CD8-positive, alpha-beta memory T cell (primary cell): ENCODE data around the gene ORM2. TPM values are rescaled to one million over a fixed set of nuclear protein-coding genes. Genes with fewer than 3 reads are reported as not detected.

Experiments
- CTCF ChIA-PET: fragments of 350-600 bp; sonication (Branson Sonifier 250); formaldehyde crosslinking; loops from one replicate; lab custom pipeline; 2021; ENCODE audit warnings: antibody characterized with exemption; lab: Charles Lee
- POLR2A ChIA-PET: fragments of 350-600 bp; sonication (Branson Sonifier 250); formaldehyde crosslinking; loops from one replicate; lab custom pipeline; 2021; ENCODE audit warnings: antibody characterized with exemption; lab: Charles Lee
- DNase-seq, 5 donors: peaks; one replicate each; pipeline versions ENCODE4 v3.0.0 to v3.0.0-alpha.2; 2020 to 2022; ENCODE audit warnings: mixed read lengths in 1 of 5
- H3K27ac ChIP-seq: one replicate; pipeline ENCODE4 v1.7.0; 2013; ENCODE audit warnings: low read depth, mild to moderate bottlenecking, low read length, moderate library complexity
- H3K27me3 ChIP-seq: 2 replicates; pipeline ENCODE4 v1.7.0; 2013; ENCODE audit warnings: low read length, mild to moderate bottlenecking; ENCODE audit not compliant: insufficient read depth, poor library complexity, severe bottlenecking
- H3K36me3 ChIP-seq: 2 replicates; pipeline ENCODE4 v1.7.0; 2013; ENCODE audit warnings: mild to moderate bottlenecking, low read length, moderate library complexity; ENCODE audit not compliant: insufficient read depth
- H3K4me1 ChIP-seq: 2 replicates; pipeline ENCODE4 v1.7.0; 2013; ENCODE audit warnings: mild to moderate bottlenecking, low read length, moderate library complexity; ENCODE audit not compliant: insufficient read depth
- H3K4me3 ChIP-seq: 2 replicates; pipeline ENCODE4 v1.7.0; 2013; ENCODE audit warnings: mild to moderate bottlenecking, low read length
- H3K9me3 ChIP-seq: 2 replicates; pipeline ENCODE4 v1.7.0; 2013; ENCODE audit warnings: mild to moderate bottlenecking, low read length
- H3K27ac Mint-ChIP-seq, 8 donors: one replicate each; pipeline ENCODE4 v1.8.0; 2020 to 2021; ENCODE audit warnings: mixed read lengths in 8 of 8, mild to moderate bottlenecking in 6 of 8, inconsistent platforms in 3 of 8, moderate library complexity in 3 of 8
- H3K27me3 Mint-ChIP-seq, 2 donors: one replicate each; pipeline ENCODE4 v1.8.0; 2020 to 2021; ENCODE audit warnings: mixed read lengths in 2 of 2, mild to moderate bottlenecking in 1 of 2, moderate library complexity in 1 of 2
- H3K36me3 Mint-ChIP-seq, 3 donors: one replicate each; pipeline ENCODE4 v1.8.0; 2020 to 2021; ENCODE audit warnings: mixed read lengths in 3 of 3, inconsistent platforms in 1 of 3, mild to moderate bottlenecking in 1 of 3
- H3K4me1 Mint-ChIP-seq, 3 donors: one replicate each; pipeline ENCODE4 v1.8.0; 2020 to 2021; ENCODE audit warnings: mixed read lengths in 3 of 3, inconsistent platforms in 1 of 3, mild to moderate bottlenecking in 1 of 3
- H3K4me3 Mint-ChIP-seq, 7 donors: one replicate each; pipeline ENCODE4 v1.8.0; 2020 to 2021; ENCODE audit warnings: mixed read lengths in 7 of 7, mild to moderate bottlenecking in 6 of 7, moderate library complexity in 4 of 7, inconsistent platforms in 2 of 7
- H3K9me3 Mint-ChIP-seq, 5 donors: one replicate each; pipeline ENCODE4 v1.8.0; 2020 to 2022; ENCODE audit warnings: mixed read lengths in 5 of 5, mild to moderate bottlenecking in 3 of 5, moderate library complexity in 2 of 5, inconsistent platforms in 1 of 5
- polyA plus RNA-seq: library from polyadenylated mRNA; unstranded; fragments of 300-500 nt; fragmentation: Illumina TruSeq; gene quantifications from one replicate; pipeline ENCODE4 v1.2.3, GENCODE V29; 2021
- total RNA-seq, 2 experiments: library from RNA; stranded (reverse); gene quantifications; one replicate each; pipeline ENCODE4 v1.2.3, GENCODE V29; 2021

The ORM2 gene
- total and polyA plus RNA-seq, 3 experiments from 2014 or later: not detected

DNA sequence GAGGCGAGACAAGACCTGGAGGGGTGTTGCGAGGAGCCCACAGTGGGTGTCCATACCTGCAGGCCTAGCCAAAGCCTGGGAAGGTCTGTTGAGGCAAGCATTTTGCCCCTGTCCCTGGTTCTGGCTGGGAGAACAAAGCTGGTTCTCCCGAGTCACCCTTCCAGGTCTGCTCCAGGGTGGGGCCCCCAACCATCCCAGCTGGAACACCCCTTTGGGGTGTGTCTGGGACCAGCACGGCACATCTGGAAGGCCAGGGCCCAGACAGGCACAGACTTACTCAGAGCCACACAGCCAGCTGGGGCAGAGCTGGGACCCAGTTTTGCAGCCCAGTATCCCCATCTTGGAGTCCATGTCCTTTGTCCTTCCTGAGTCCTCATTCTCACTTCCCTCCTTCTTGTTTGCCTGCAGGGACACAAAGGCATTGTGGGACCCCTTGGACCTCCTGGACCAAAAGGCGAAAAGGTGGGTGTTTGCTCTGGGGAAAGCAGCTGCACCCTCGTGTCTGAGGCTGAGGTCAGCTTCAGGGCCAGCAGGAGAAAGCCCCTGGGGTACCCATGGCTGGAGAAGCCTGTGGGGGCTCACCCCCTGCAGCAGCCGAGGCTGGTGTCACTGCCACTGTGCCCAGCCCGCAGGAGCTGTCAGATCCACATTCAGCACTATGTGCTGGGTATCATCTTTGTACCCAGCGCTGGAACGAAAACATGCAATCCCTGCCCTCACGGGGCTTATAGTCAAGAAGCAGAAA, 45.2 kb upstream of the ORM2 start:
- H3K9me3 ChIP-seq: no peaks in the 10 kb centered on the region
- H3K36me3 Mint-ChIP-seq: peaks cover 0 to 4% (median 0%) of the 10 kb centered on the region in 3 donors
- no peaks in the 10 kb centered on the region for H3K27me3 ChIP-seq
- DNase-seq: peak in 1 of 5 donors; percentile 40
- no peak overlapping the region for H3K27ac ChIP-seq
- no peaks in the 10 kb centered on the region for H3K4me1 ChIP-seq
- peaks cover 0 to 3% (median 0%) of the 10 kb centered on the region in 3 donors for H3K4me1 Mint-ChIP-seq
- H3K4me3 Mint-ChIP-seq: no peak overlapping the region
- ChIA-PET CTCF (no interaction called here), POLR2A (no interaction called here)
- H3K9me3 Mint-ChIP-seq: no peaks in the 10 kb centered on the region
- H3K4me3 ChIP-seq: no peak overlapping the region
- peaks cover 0 to 6% of the 10 kb centered on the region in 2 donors for H3K27me3 Mint-ChIP-seq
- H3K27ac Mint-ChIP-seq: no peak overlapping the region
- no peaks in the 10 kb centered on the region for H3K36me3 ChIP-seq

DNA sequence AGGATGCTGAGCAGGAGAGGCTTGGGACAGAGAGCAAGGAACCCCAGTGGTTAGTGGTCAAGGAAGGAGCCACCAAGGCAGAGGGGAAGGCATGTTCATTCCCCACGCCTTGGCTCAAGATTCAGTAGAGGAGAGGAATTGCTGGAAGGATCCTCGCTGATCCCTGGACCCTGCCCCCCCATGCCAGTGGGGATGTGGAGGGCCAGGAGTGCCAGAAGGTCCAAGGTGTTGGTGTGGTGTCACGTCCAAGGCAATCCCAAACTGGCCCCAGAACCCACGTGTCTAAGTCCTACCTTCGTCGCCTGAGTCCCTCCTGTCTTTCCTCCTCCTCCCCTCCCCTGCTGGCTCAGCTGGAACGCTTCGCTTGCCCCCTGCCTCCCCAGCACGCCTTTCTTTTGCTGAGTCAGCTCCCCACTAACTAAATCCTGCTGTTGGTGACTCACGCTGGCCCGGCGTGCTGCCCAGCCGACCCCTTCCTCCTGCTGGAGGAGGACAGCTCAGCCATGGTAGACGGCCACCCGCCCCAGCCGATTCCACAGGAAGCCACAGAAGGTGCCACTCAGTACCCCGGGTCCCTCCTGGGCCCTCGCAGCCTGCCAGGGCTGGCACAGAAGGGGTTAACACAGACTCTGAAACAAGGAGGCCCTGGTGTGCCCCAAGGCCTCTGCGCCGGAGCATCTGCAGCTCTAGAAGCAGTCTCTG, 44.4 kb upstream of the ORM2 start:
- Mint-ChIP-seq H3K9me3 (no peaks in the 10 kb centered on the region), H3K27ac (no peak overlapping the region), H3K27me3 (peaks cover 0 to 6% of the 10 kb centered on the region in 2 donors), H3K4me3 (no peak overlapping the region), H3K36me3 (peaks cover 0 to 4% (median 0%) of the 10 kb centered on the region in 3 donors), H3K4me1 (peaks cover 0 to 3% (median 0%) of the 10 kb centered on the region in 3 donors)
- ChIA-PET POLR2A (no interaction called here), CTCF (interaction anchor here (1.7 kb wide), 1 partner anchor 131 kb away, joined by 4 read pairs; no protein-coding TSS in a partner anchor)
- no peak overlapping the region for H3K27ac ChIP-seq
- no peaks in the 10 kb centered on the region for H3K9me3 ChIP-seq
- no peaks in the 10 kb centered on the region for H3K27me3 ChIP-seq
- no peaks in the 10 kb centered on the region for H3K4me1 ChIP-seq
- DNase-seq: peak in 1 of 5 donors; percentile 37
- H3K4me3 ChIP-seq: no peak overlapping the region
- H3K36me3 ChIP-seq: no peaks in the 10 kb centered on the region

DNA sequence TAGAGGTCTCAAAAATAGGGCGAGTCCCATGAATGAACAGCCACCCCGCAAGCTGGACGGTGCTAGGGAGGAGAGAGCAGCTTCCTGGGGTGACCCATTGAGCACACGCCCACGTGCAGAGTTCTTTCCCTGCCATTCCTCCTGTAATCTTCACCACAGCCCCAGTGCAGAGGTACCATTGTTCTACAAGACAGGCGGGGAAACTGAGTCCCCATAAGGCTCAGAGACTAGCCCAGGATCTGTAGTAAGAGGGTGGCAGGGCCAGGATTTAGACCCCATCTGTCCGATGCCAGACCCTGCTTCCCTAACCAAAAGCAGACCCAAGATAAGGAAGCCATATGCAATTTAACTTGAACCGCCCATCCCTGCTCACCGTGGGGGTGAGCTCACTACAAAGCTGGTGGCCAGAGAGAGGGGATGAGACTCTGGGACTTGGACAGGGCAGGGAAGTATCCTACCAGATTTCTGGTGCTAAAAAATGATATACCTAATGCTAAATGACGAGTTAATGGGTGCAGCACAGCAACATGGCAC, 43.5 kb upstream of the ORM2 start:
- no peak overlapping the region for H3K4me3 ChIP-seq
- CTCF ChIA-PET: interaction anchor here (1.7 kb wide), 1 partner anchor 132 kb away, joined by 4 read pairs; no protein-coding TSS in a partner anchor
- H3K4me1 ChIP-seq: no peaks in the 10 kb centered on the region
- no peak overlapping the region for H3K27ac ChIP-seq
- Mint-ChIP-seq H3K36me3 (peaks cover 0 to 1% (median 0%) of the 10 kb centered on the region in 3 donors), H3K27me3 (peaks cover 0 to 11% of the 10 kb centered on the region in 2 donors), H3K9me3 (no peaks in the 10 kb centered on the region), H3K4me3 (no peak overlapping the region), H3K4me1 (peaks cover 0 to 6% (median 0%) of the 10 kb centered on the region in 3 donors), H3K27ac (no peak overlapping the region)
- POLR2A ChIA-PET: no interaction called here
- no peaks in the 10 kb centered on the region for H3K27me3 ChIP-seq
- H3K36me3 ChIP-seq: no peaks in the 10 kb centered on the region
- DNase-seq: peak in 1 of 5 donors; percentile 3
- no peaks in the 10 kb centered on the region for H3K9me3 ChIP-seq

DNA sequence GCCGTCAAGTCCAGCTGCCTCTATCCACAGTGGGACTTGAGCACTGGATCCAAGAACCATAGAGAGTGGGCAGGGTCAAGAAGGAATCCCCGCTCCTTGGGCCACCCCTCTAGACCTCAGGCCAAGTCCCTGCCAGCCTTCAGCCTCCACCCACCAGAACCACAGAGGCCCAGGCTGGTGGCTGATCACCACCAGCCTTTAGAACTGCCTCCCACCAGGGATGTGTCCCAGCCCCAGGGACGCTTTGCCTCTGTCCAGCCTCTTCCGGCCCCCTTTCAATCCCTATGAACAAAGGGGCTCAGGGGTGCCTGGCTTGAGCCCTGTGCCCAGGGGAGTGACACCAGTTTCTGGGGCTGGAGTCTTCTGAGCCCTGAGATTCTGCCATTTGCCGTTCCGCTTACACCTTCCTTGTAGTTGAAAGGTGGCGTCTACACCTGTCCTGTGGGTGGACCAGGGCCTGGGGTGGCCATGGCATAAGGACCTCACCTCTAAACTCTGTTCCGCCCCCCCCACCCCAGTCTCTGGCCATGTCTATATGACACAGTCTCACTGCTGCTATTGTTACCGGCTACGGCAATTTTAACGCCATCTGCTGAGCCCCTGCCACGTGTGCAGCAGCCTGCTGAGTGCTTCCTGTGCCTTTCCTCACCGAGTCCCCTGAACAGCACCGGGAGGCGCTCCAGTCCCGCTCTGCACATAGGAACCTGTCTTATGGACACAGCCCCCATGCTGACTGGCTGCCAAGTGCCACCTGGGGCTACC, 42.5 kb upstream of the ORM2 start:
- no peaks in the 10 kb centered on the region for H3K4me1 ChIP-seq
- DNase-seq: peak in 1 of 5 donors; percentile 35
- Mint-ChIP-seq H3K4me3 (no peak overlapping the region), H3K27ac (peak overlapping the region in 1 of 8 donors; percentile 50), H3K9me3 (no peaks in the 10 kb centered on the region), H3K27me3 (peaks cover 0 to 11% of the 10 kb centered on the region in 2 donors), H3K36me3 (no peaks in the 10 kb centered on the region), H3K4me1 (peaks cover 0 to 6% (median 0%) of the 10 kb centered on the region in 3 donors)
- H3K4me3 ChIP-seq: no peak overlapping the region
- H3K36me3 ChIP-seq: no peaks in the 10 kb centered on the region
- H3K27ac ChIP-seq: no peak overlapping the region
- POLR2A ChIA-PET: no interaction called here
- peaks cover 4% of the 10 kb centered on the region for H3K27me3 ChIP-seq
- CTCF ChIA-PET: interaction anchor here (1.7 to 2.3 kb wide), 2 partner anchors 133 to 205 kb away, joined by 4 to 7 read pairs; no protein-coding TSS in a partner anchor
- H3K9me3 ChIP-seq: no peaks in the 10 kb centered on the region

DNA sequence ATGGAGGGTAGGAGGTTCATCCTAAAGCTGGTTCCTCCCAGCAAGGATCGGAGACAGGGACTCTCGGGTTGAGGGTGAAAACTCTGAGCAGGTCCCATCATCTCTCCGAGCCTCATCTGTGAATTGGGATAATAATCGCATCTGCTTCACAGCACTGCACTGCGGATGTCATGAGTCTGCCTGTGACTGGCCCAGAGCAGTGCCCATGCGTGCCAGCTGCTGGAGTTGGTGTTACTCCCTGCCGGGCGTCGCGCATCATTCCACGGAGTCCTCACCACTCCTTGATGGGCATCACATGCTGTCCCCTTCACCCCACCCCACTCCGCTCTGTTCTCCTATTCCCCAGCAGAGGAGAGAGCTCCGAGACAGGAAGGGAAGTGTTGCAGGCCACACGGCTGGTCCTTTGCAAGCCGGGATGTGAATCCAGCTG, 41.9 kb upstream of the ORM2 start:
- H3K9me3 ChIP-seq: no peaks in the 10 kb centered on the region
- Mint-ChIP-seq H3K9me3 (no peaks in the 10 kb centered on the region), H3K4me1 (peaks cover 0 to 6% (median 0%) of the 10 kb centered on the region in 3 donors), H3K36me3 (no peaks in the 10 kb centered on the region), H3K27ac (peak overlapping the region in 1 of 8 donors; percentile 68), H3K27me3 (peaks cover 2 to 11% of the 10 kb centered on the region in 2 donors), H3K4me3 (no peak overlapping the region)
- ChIA-PET CTCF (interaction anchor here (2.3 kb wide), 1 partner anchor 205 kb away, joined by 7 read pairs; no protein-coding TSS in a partner anchor), POLR2A (no interaction called here)
- no peak overlapping the region for H3K27ac ChIP-seq
- peak in 1 of 5 donors; percentile 41 for DNase-seq
- no peaks in the 10 kb centered on the region for H3K4me1 ChIP-seq
- H3K36me3 ChIP-seq: no peaks in the 10 kb centered on the region
- peaks cover 4% of the 10 kb centered on the region for H3K27me3 ChIP-seq
- no peak overlapping the region for H3K4me3 ChIP-seq

DNA sequence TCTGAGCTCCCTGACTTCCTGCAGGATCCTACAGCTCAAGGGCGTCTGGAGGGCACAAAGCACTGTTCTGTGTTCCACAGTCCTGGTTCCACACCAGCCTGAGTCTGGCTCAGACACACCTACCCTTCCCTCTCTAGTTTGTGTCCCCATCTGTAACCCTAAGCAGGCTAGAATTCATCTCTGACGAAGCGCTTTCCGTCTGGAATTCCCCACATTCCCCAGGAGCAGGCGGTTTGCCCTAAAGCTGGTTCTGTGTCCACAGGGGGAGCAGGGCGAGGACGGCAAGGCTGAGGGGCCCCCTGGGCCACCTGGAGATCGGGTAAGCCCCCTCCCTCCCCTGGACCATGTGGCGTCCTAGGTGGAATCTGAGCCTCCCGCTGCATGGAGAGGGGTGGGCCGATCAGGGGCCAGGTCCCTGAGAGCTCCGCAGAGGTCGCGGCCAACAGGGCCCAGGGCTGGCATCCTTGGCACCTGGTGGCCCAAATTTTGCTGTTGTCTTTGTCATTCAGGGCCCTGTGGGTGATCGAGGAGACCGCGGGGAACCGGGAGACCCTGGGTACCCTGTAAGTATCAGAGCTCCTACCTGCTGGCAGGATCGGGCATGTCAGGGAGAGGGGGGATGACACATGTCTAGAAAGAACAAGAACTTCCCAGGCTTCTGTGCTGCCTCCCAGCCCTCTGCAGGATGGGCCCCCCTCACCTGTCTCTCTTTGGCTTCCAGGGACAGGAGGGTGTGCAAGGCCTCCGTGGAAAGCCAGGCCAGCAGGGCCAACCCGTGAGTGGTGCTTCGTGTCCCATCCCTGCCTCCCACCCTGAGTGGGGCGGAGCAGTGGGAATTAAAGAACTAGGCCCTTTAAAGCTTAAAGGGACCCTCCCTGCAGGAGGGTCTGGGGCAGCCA, 41.2 kb upstream of the ORM2 start:
- Mint-ChIP-seq H3K27ac (peak overlapping the region in 1 of 8 donors; percentile 68), H3K36me3 (no peaks in the 10 kb centered on the region), H3K4me1 (peaks cover 0 to 3% (median 0%) of the 10 kb centered on the region in 3 donors), H3K27me3 (peaks cover 2 to 8% of the 10 kb centered on the region in 2 donors), H3K9me3 (no peaks in the 10 kb centered on the region), H3K4me3 (no peak overlapping the region)
- no peaks in the 10 kb centered on the region for H3K4me1 ChIP-seq
- no peak overlapping the region for H3K27ac ChIP-seq
- no peaks in the 10 kb centered on the region for H3K36me3 ChIP-seq
- peaks cover 4% of the 10 kb centered on the region for H3K27me3 ChIP-seq
- no peaks in the 10 kb centered on the region for H3K9me3 ChIP-seq
- POLR2A ChIA-PET: no interaction called here
- CTCF ChIA-PET: interaction anchor here (0.8 to 2.3 kb wide), 2 partner anchors 206 to 220 kb away, joined by 3 to 7 read pairs; no protein-coding TSS in a partner anchor
- H3K4me3 ChIP-seq: no peak overlapping the region
- peak in 1 of 5 donors; percentile 32 for DNase-seq

DNA sequence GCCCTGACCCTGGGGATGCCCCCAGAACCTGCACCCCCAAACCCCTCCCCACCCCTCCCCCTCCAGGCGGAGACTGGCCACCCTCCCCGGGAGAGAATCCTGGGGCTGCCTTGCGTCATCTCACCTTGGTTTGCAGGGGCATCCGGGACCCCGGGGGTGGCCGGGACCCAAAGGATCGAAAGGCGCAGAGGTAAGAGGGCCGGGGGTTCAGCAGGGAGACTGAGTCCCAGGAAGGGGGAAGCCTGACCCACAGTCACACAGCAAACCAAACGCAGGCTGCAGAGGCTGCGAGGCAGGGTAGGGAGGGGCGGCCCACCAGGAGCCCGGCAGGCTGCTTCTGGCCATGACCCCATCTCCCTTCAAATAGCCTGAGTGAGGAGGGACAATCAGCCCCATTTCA, 40.6 kb upstream of the ORM2 start:
- Mint-ChIP-seq H3K4me1 (peaks cover 0 to 3% (median 0%) of the 10 kb centered on the region in 3 donors), H3K9me3 (no peaks in the 10 kb centered on the region), H3K4me3 (no peak overlapping the region), H3K27ac (no peak overlapping the region), H3K27me3 (peaks cover 2 to 6% of the 10 kb centered on the region in 2 donors), H3K36me3 (no peaks in the 10 kb centered on the region)
- ChIA-PET POLR2A (no interaction called here), CTCF (interaction anchor here (0.8 to 2.3 kb wide), 2 partner anchors 207 to 220 kb away, joined by 3 to 7 read pairs; no protein-coding TSS in a partner anchor)
- H3K9me3 ChIP-seq: no peaks in the 10 kb centered on the region
- H3K27ac ChIP-seq: no peak overlapping the region
- peak in 1 of 5 donors; percentile 36 for DNase-seq
- H3K36me3 ChIP-seq: no peaks in the 10 kb centered on the region
- H3K4me1 ChIP-seq: no peaks in the 10 kb centered on the region
- no peak overlapping the region for H3K4me3 ChIP-seq
- H3K27me3 ChIP-seq: peaks cover 4% of the 10 kb centered on the region
